HEK293T (cell line): ENCODE data around the gene GPATCH4.

Experiments used
- FOXK2 ChIP-seq: fragments of 450-650 bp; IDR thresholded peaks from 2 replicates; pipeline ENCODE4 v1.6.1; 2016; ENCODE audit warnings: mild to moderate bottlenecking
- LEF1 ChIP-seq: fragments of 450-650 bp; IDR thresholded peaks from 2 replicates; pipeline ENCODE4 v1.6.1; 2017; ENCODE audit warnings: mild to moderate bottlenecking, borderline replicate concordance
- TF ChIP-seq, protein P1 (sequence below): fragments of 450-650 bp; IDR thresholded peaks from 2 replicates; pipeline ENCODE4 v1.6.1; 2016

DNA sequence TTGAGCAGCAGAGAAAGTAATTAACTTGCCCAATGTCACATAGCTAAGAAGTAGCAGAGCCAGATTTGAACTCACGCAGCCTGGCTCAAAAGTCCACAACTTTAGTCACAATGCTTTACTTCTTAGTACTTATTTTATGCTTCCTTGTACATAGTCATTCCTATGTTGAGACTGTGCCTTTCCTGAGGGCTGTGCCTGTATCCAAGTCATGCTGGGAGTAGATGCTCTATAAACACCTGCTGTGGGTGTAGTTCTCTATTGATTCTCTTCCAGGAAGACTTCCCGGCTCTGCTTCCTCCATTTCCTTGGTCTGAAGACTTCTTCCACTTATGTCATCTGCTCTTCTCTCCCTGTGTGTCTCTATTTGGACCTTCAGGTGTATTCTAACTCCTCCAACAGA lies 45.6 kb downstream of the GPATCH4 start:
- no peak for TF ChIP-seq LEF1
- no peak for TF ChIP-seq FOXK2
- TF ChIP-seq, protein P1, sequence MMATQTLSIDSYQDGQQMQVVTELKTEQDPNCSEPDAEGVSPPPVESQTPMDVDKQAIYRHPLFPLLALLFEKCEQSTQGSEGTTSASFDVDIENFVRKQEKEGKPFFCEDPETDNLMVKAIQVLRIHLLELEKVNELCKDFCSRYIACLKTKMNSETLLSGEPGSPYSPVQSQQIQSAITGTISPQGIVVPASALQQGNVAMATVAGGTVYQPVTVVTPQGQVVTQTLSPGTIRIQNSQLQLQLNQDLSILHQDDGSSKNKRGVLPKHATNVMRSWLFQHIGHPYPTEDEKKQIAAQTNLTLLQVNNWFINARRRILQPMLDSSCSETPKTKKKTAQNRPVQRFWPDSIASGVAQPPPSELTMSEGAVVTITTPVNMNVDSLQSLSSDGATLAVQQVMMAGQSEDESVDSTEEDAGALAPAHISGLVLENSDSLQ = no peak
